Activated CD4-positive, alpha-beta T cell treated with anti-CD3 and anti-CD28 coated beads, Interleukin-2, Interleukin-6, amounts not matched to agents 100 ng/mL and 50 ng/mL, durations not matched to agents 16 hours and 8 hours (primary cell): ENCODE results near the gene HLTF.
"Not testable (repeated sequence)": the region's sequence is repeated elsewhere in the genome, so short reads cannot be mapped to it uniquely, and the experiment has no call there.

Source experiments
- DNase-seq: peaks from one replicate; pipeline ENCODE4 v3.0.0-alpha.2; 2020

Gene HLTF

GRCh38 chr3:149015393-149015792 is 70.9 kb downstream of the HLTF start:
- DNase-seq = no peak

- DNase-seq = no peak
Observed at GRCh38 chr3:149013726-149014125, 72.6 kb downstream of the HLTF start.

GRCh38 chr3:149011676-149012075 is 74.7 kb downstream of the HLTF start:
- no peak for DNase-seq

GRCh38 chr3:149010966-149011365 is 75.4 kb downstream of the HLTF start:
- no peak for DNase-seq

GRCh38 chr3:149010504-149010951 is 75.8 kb downstream of the HLTF start:
- no peak for DNase-seq

- DNase-seq = peak; percentile 73
Observed at GRCh38 chr3:149009732-149010131, 76.6 kb downstream of the HLTF start.

- no peak for DNase-seq
Observed at GRCh38 chr3:149007567-149008257, 78.6 kb downstream of the HLTF start.

- DNase-seq = no peak
Observed at GRCh38 chr3:149005416-149005815, 80.9 kb downstream of the HLTF start.

GRCh38 chr3:149004622-149005021 is 81.7 kb downstream of the HLTF start:
- no peak for DNase-seq

- peak; percentile 70 for DNase-seq
Observed at GRCh38 chr3:149003653-149004305, 82.6 kb downstream of the HLTF start.

- DNase-seq = no peak
Observed at GRCh38 chr3:149001727-149002126, 84.6 kb downstream of the HLTF start.

GRCh38 chr3:149000206-149000745 is 86.1 kb downstream of the HLTF start:
- DNase-seq = no peak

- DNase-seq = no peak
Observed at GRCh38 chr3:148999806-149000205, 86.5 kb downstream of the HLTF start.

GRCh38 chr3:148998715-148999423 is 87.5 kb downstream of the HLTF start:
- DNase-seq = peak; percentile 40

- no peak for DNase-seq
Observed at GRCh38 chr3:148998297-148998696, 88.0 kb downstream of the HLTF start.

- no peak for DNase-seq
Observed at GRCh38 chr3:148997623-148998022, 88.7 kb downstream of the HLTF start.

GRCh38 chr3:148992635-148993255 is 93.6 kb downstream of the HLTF start:
- no peak for DNase-seq

GRCh38 chr3:148992027-148992634 is 94.2 kb downstream of the HLTF start:
- peak; percentile 47 for DNase-seq

GRCh38 chr3:148991219-148992026 is 94.9 kb downstream of the HLTF start, which contains the start of gene GYG1:
GYG1 (plus strand) TSS chr3:148991540; CDS start chr3:148991641, 101 bp downstream.
- peak; percentile 87 for DNase-seq

GRCh38 chr3:148990236-148990635 is 96.1 kb downstream of the HLTF start:
- DNase-seq = peak; percentile 73

GRCh38 chr3:148987551-148987950 is 98.8 kb downstream of the HLTF start:
- not testable (repeated sequence) for DNase-seq

GRCh38 chr3:148981273-148981672 is 105.1 kb downstream of the HLTF start:
- DNase-seq = no peak
